H1 (cell line): ENCODE data around the gene CSF1. TPM values are rescaled to one million over a fixed set of nuclear protein-coding genes. Genes with fewer than 3 reads are reported as not detected.

ENCODE experiments used
- CTCF ChIA-PET: fragments of 300-600 bp; sonication (Branson Sonifier 250); formaldehyde crosslinking; loops from one replicate; lab custom pipeline; 2021; ENCODE audit not compliant: partially characterized antibody; lab: Charles Lee
- POLR2A ChIA-PET: fragments of 300-600 bp; sonication (Branson Sonifier 250); formaldehyde crosslinking; loops from one replicate; lab custom pipeline; 2021; ENCODE audit warnings: inconsistent platforms; ENCODE audit not compliant: partially characterized antibody; lab: Charles Lee
- DNase-seq, 2 experiments: peaks; one replicate each; pipeline versions ENCODE4 v3.0.0 to v3.0.0-alpha.2; 2010 to 2022; ENCODE audit warnings: low spot score in 2 of 2, low read depth in 1 of 2, mixed read lengths in 1 of 2
- FAIRE-seq: peaks from 2 replicates; lab custom pipeline; 2011; peaks lifted over from hg19 to GRCh38; lab: Jason Lieb, UNC
- H2AFZ ChIP-seq: 2 replicates; pipeline ENCODE4 v1.8.1; 2012; ENCODE audit warnings: low read length, inconsistent platforms
- H2AK5ac ChIP-seq: 2 replicates; pipeline ENCODE4 v1.6.1; 2013; ENCODE audit warnings: low read depth, low read length
- H2BK120ac ChIP-seq: replicated peaks from 2 replicates; pipeline ENCODE3; 2013; ENCODE audit warnings: low read depth, low read length, inconsistent platforms
- H2BK12ac ChIP-seq: 2 replicates; pipeline ENCODE4 v1.6.1; 2013; ENCODE audit warnings: low read depth, low read length
- H2BK15ac ChIP-seq: 2 replicates; pipeline ENCODE4 v1.6.1; 2013; ENCODE audit warnings: low read length
- H2BK20ac ChIP-seq: 2 replicates; pipeline ENCODE4 v1.6.1; 2013; ENCODE audit warnings: low read length
- H2BK5ac ChIP-seq: 2 replicates; pipeline ENCODE4 v1.6.1; 2013; ENCODE audit warnings: low read depth, low read length
- H3K14ac ChIP-seq: 2 replicates; pipeline ENCODE4 v1.6.1; 2013; ENCODE audit warnings: inconsistent platforms; ENCODE audit not compliant: insufficient read length
- H3K18ac ChIP-seq: 2 replicates; pipeline ENCODE4 v1.6.1; 2013; ENCODE audit warnings: low read length; ENCODE audit errors: extremely low read depth
- H3K23ac ChIP-seq: 2 replicates; pipeline ENCODE4 v1.6.1; 2013; ENCODE audit warnings: inconsistent platforms; ENCODE audit not compliant: insufficient read length
- H3K23me2 ChIP-seq: 2 replicates; pipeline ENCODE4 v1.6.1; 2013; ENCODE audit warnings: low read depth, low read length
- H3K27ac ChIP-seq: 2 replicates; pipeline ENCODE4 v1.6.1; 2011; ENCODE audit warnings: low read depth, low read length, inconsistent platforms
- H3K27me3 ChIP-seq, 4 experiments: replicated peaks in 1 of 4; 1 replicate in 1 of 4; 2 replicates in 3 of 4; pipeline versions ENCODE4 v1.6.1 to v1.8.1; 2011 to 2013; ENCODE audit warnings: low read length in 3 of 4, mild to moderate bottlenecking in 3 of 4, inconsistent platforms in 2 of 4, mixed read lengths in 2 of 4, moderate library complexity in 1 of 4; ENCODE audit not compliant: control insufficient read depth in 3 of 4, insufficient read depth in 3 of 4; ENCODE audit errors: extremely low read depth in 1 of 4
- H3K36me3 ChIP-seq, 4 experiments: 2 replicates each; pipeline versions ENCODE4 v1.6.1 to v1.8.1; 2011 to 2013; ENCODE audit warnings: mild to moderate bottlenecking in 4 of 4, low read length in 3 of 4, moderate library complexity in 2 of 4, control low read depth in 1 of 4, inconsistent platforms in 1 of 4; ENCODE audit not compliant: insufficient read depth in 4 of 4, control insufficient read depth in 2 of 4
- H3K4ac ChIP-seq: replicated peaks from 2 replicates; pipeline ENCODE3; 2013; ENCODE audit warnings: low read length, low read depth, mixed read lengths, inconsistent platforms; ENCODE audit not compliant: insufficient read length
- H3K4me1 ChIP-seq, 4 experiments: replicated peaks in 1 of 4; 1 replicate in 1 of 4; 2 replicates in 3 of 4; pipeline versions ENCODE4 v1.6.1 to v1.8.1; 2011 to 2013; ENCODE audit warnings: low read length in 3 of 4, inconsistent platforms in 2 of 4, mixed read lengths in 1 of 4; ENCODE audit not compliant: insufficient read depth in 4 of 4, control insufficient read depth in 3 of 4
- H3K4me2 ChIP-seq, 2 experiments: 2 replicates each; pipeline versions ENCODE4 v1.6.1 to v1.8.1; 2011 to 2013; ENCODE audit warnings: low read depth in 2 of 2, low read length in 2 of 2, control low read depth in 1 of 2, inconsistent platforms in 1 of 2, mild to moderate bottlenecking in 1 of 2; ENCODE audit not compliant: insufficient read depth in 1 of 2
- H3K4me3 ChIP-seq, 4 experiments: fragments of 200-600, 300-600 bp in 1 of 4; sonication (generic), shearing (Covaris generic), sonication (Bioruptor Twin) in 1 of 4; 2 replicates each; pipeline versions ENCODE4 v1.5.1 to v1.8.1; 2011 to 2016; ENCODE audit warnings: low read length in 4 of 4, low read depth in 3 of 4, control low read depth in 2 of 4, inconsistent platforms in 2 of 4, mild to moderate bottlenecking in 2 of 4, mixed read lengths in 1 of 4, moderate library complexity in 1 of 4; ENCODE audit not compliant: insufficient read depth in 2 of 4; ENCODE audit errors: extremely low read depth in 1 of 4
- H3K56ac ChIP-seq: replicated peaks from 2 replicates; pipeline ENCODE3; 2013; ENCODE audit warnings: low read depth, mild to moderate bottlenecking, mixed read lengths, low read length, inconsistent platforms; ENCODE audit not compliant: insufficient read length
- H3K79me1 ChIP-seq: 2 replicates; pipeline ENCODE4 v1.6.1; 2013; ENCODE audit warnings: low read depth, low read length, control low read depth
- H3K79me2 ChIP-seq, 2 experiments: 2 replicates each; pipeline versions ENCODE4 v1.6.1 to v1.8.1; 2012 to 2013; ENCODE audit warnings: low read length in 2 of 2, mild to moderate bottlenecking in 2 of 2, inconsistent platforms in 1 of 2; ENCODE audit not compliant: insufficient read depth in 2 of 2, control insufficient read depth in 1 of 2
- H3K9ac ChIP-seq, 4 experiments: replicated peaks in 1 of 4; 1 replicate in 1 of 4; 2 replicates in 3 of 4; pipeline versions ENCODE4 v1.6.1 to v1.8.1; 2011 to 2013; ENCODE audit warnings: low read depth in 3 of 4, low read length in 3 of 4, control low read depth in 2 of 4, mild to moderate bottlenecking in 2 of 4, moderate library complexity in 2 of 4, inconsistent platforms in 1 of 4; ENCODE audit errors: extremely low read depth in 1 of 4
- H3K9me3 ChIP-seq, 2 experiments: 2 replicates each; pipeline versions ENCODE4 v1.6.1 to v1.8.1; 2012 to 2013; ENCODE audit warnings: mild to moderate bottlenecking in 2 of 2, moderate library complexity in 2 of 2, control low read depth in 1 of 2, inconsistent platforms in 1 of 2, low read depth in 1 of 2, low read length in 1 of 2, mixed read lengths in 1 of 2; ENCODE audit not compliant: insufficient read depth in 2 of 2
- H4K20me1 ChIP-seq, 2 experiments: replicated peaks in 1 of 2; 2 replicates each; pipeline versions ENCODE3 to v1.8.1; 2011 to 2013; ENCODE audit warnings: inconsistent platforms in 2 of 2, low read length in 2 of 2, mild to moderate bottlenecking in 1 of 2; ENCODE audit not compliant: insufficient read depth in 2 of 2, control insufficient read depth in 1 of 2
- H4K5ac ChIP-seq: 2 replicates; pipeline ENCODE4 v1.6.1; 2013; ENCODE audit warnings: low read length, low read depth, mixed read lengths, inconsistent platforms; ENCODE audit not compliant: insufficient read length
- H4K8ac ChIP-seq: 2 replicates; pipeline ENCODE4 v1.8.0; 2013; ENCODE audit warnings: mild to moderate bottlenecking, moderate library complexity, low read length, inconsistent platforms; ENCODE audit not compliant: insufficient read depth; ENCODE audit errors: extremely low read depth
- H4K91ac ChIP-seq: replicated peaks from 2 replicates; pipeline ENCODE3; 2013; ENCODE audit warnings: low read length, mixed read lengths, inconsistent platforms; ENCODE audit not compliant: insufficient read length
- BACH1 ChIP-seq: IDR thresholded peaks from 2 replicates; pipeline ENCODE4 v1.6.1; 2012; ENCODE audit warnings: low read length, improper control_type of control experiment
- BCL11A ChIP-seq, 2 experiments: IDR thresholded peaks; one replicate each; pipeline ENCODE4 v1.6.1; 2011; ENCODE audit warnings: low read depth in 2 of 2, low read length in 2 of 2, mild to moderate bottlenecking in 2 of 2
- GTF2F1 ChIP-seq: IDR thresholded peaks from 2 replicates; pipeline ENCODE4 v1.6.1; 2012; ENCODE audit warnings: low read depth, low read length, improper control_type of control experiment, borderline replicate concordance
- HDAC6 ChIP-seq: IDR thresholded peaks from one replicate; pipeline ENCODE4 v1.7.1; 2012; ENCODE audit warnings: low read depth, mild to moderate bottlenecking, inconsistent platforms, low read length, moderate library complexity
- KDM4A ChIP-seq: IDR thresholded peaks from one replicate; pipeline ENCODE4 v1.7.1; 2012; ENCODE audit warnings: low read depth, mild to moderate bottlenecking, moderate library complexity, low read length, inconsistent platforms; ENCODE audit not compliant: severe bottlenecking
- NANOG ChIP-seq: IDR thresholded peaks from 2 replicates; pipeline ENCODE4 v1.6.1; 2011; ENCODE audit warnings: low read length, low read depth, mild to moderate bottlenecking, inconsistent platforms; ENCODE audit not compliant: insufficient read depth, poor library complexity, severe bottlenecking
- POLR2A ChIP-seq, 2 experiments: IDR thresholded peaks; 1 replicate in 1 of 2; 2 replicates in 1 of 2; pipeline ENCODE4 v1.6.1; 2011; ENCODE audit warnings: low read depth in 2 of 2, low read length in 2 of 2, mild to moderate bottlenecking in 2 of 2; ENCODE audit errors: control extremely low read depth in 1 of 2
- SIX5 ChIP-seq: IDR thresholded peaks from 2 replicates; pipeline ENCODE4 v1.6.1; 2011; ENCODE audit warnings: mild to moderate bottlenecking, low read depth, low read length
- ZNF274 ChIP-seq: IDR thresholded peaks from 2 replicates; pipeline ENCODE4 v1.7.0; 2012; ENCODE audit warnings: low read length, borderline replicate concordance; ENCODE audit errors: extremely low read depth
- WGBS, 2 experiments: shearing (Covaris generic) in 1 of 2; methylation state at CpG; one replicate each; pipeline versions ENCODE4 v1.1.6 to v1.1.7; 2013 to 2015; ENCODE audit warnings: low lambda C conversion rate in 2 of 2, mixed read lengths in 2 of 2, inconsistent platforms in 1 of 2, low coverage in 1 of 2, missing lambda C conversion rate in 1 of 2; ENCODE audit not compliant: insufficient replicate concordance in 2 of 2, insufficient coverage in 1 of 2, insufficient read length in 1 of 2; ENCODE audit errors: extremely low coverage in 1 of 2, missing lambda C conversion rate in 1 of 2; 5-methylcytosine and 5-hydroxymethylcytosine counted together
- polyA plus RNA-seq, 7 experiments: library from polyadenylated mRNA; depleted of rRNA in 3 of 7; stranded (reverse) in 5 of 7; unstranded in 2 of 7; fragments of >200 nt in 5 of 7; fragments of 200-250 nt in 2 of 7; gene quantifications; 1 replicate in 5 of 7; 2 replicates in 1 of 7; 4 replicates in 1 of 7; pipeline versions ENCODE4 v1.2.1 to v1.2.3, GENCODE V29; 2011 to 2013; ENCODE audit warnings: missing spikeins in 2 of 7, mixed read lengths in 2 of 7
- total RNA-seq: library from RNA; stranded (reverse); fragmentation: NEBNext Ultra II Directional; extraction: Animal tissue kit (Norgen Biotek cat#: 25700); gene quantifications from 2 replicates; pipeline ENCODE4 v1.2.1, GENCODE V29; 2021
- TF ChIP-seq, protein P1 (sequence below): IDR thresholded peaks from 2 replicates; pipeline ENCODE4 v1.6.1; 2012; ENCODE audit warnings: inconsistent platforms
- TF ChIP-seq, protein P2 (sequence below), 3 experiments: IDR thresholded peaks; 1 replicate in 2 of 3; 2 replicates in 1 of 3; pipeline versions ENCODE4 v1.5.1 to v1.6.1; 2011; ENCODE audit warnings: low read length in 3 of 3, mild to moderate bottlenecking in 3 of 3, inconsistent platforms in 2 of 3, low read depth in 1 of 3, moderate library complexity in 1 of 3; ENCODE audit not compliant: insufficient read depth in 1 of 3; ENCODE audit errors: control extremely low read depth in 1 of 3

CSF1 gene
- total and polyA plus RNA-seq, 2 of the 8 experiments (the other 6 are each of a cell fraction or from before 2014, with no cell fraction given): 3.3 to 5.4 TPM

GRCh38 chr1:109908836-109909235 lies 1.8 kb upstream of the CSF1 start:
- no peak overlapping the region for H4K8ac ChIP-seq
- H3K4ac ChIP-seq: no peak overlapping the region
- H2BK20ac ChIP-seq: no peak overlapping the region
- ChIA-PET POLR2A (interaction anchor here (0.6 kb wide), 1 partner anchor 13 kb away, joined by 3 read pairs; no protein-coding TSS in a partner anchor), CTCF (interaction anchor here (1.7 to 1.8 kb wide), 2 partner anchors 10 to 75 kb away, joined by 5 to 6 read pairs; partner anchors contain the start of gene AHCYL1)
- no peak overlapping the region for H3K23ac ChIP-seq
- H2BK120ac ChIP-seq: no peak overlapping the region
- H3K4me1 ChIP-seq: peaks cover 2 to 25% (median 13%) of the 10 kb centered on the region in 4 experiments
- H2BK15ac ChIP-seq: no peak overlapping the region
- no peak overlapping the region for H3K27ac ChIP-seq
- H3K27me3 ChIP-seq: peaks cover 7 to 47% (median 34%) of the 10 kb centered on the region in 4 experiments
- H4K91ac ChIP-seq: no peak overlapping the region
- no peak overlapping the region for H2AK5ac ChIP-seq
- H3K14ac ChIP-seq: no peak overlapping the region
- 85% methylated on average over 3 of the region's 3 CpGs; no CpG with 5 or more reads in 1 of the 2 experiments for WGBS, 2 experiments
- H3K9ac ChIP-seq: no peak overlapping the region
- H4K20me1 ChIP-seq: no peaks in the 10 kb centered on the region
- no peaks in the 10 kb centered on the region for H3K36me3 ChIP-seq
- no peaks in the 10 kb centered on the region for H3K79me2 ChIP-seq
- no peak overlapping the region for H2BK5ac ChIP-seq
- no peak overlapping the region for H4K5ac ChIP-seq
- DNase-seq (no peak), FAIRE-seq (no peak)
- H3K23me2 ChIP-seq: peaks cover 12% of the 10 kb centered on the region; the same call in 1 of the 2 replicates
- H3K18ac ChIP-seq: no peak overlapping the region
- no peak overlapping the region for H2AFZ ChIP-seq
- H2BK12ac ChIP-seq: no peak overlapping the region
- no peaks in the 10 kb centered on the region for H3K79me1 ChIP-seq
- no peak overlapping the region for H3K56ac ChIP-seq
- no peaks in the 10 kb centered on the region for H3K9me3 ChIP-seq
- no peak overlapping the region for H3K4me2 ChIP-seq
- H3K4me3 ChIP-seq: no peak overlapping the region
- TF ChIP-seq BACH1: no peak
- TF ChIP-seq KDM4A: no peak
- TF ChIP-seq, protein P1, sequence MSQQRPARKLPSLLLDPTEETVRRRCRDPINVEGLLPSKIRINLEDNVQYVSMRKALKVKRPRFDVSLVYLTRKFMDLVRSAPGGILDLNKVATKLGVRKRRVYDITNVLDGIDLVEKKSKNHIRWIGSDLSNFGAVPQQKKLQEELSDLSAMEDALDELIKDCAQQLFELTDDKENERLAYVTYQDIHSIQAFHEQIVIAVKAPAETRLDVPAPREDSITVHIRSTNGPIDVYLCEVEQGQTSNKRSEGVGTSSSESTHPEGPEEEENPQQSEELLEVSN: no peak
- no peak for TF ChIP-seq POLR2A (IDR thresholded peaks at IDR 0.05; ENCODE audit: control extremely low read depth in 1 of 2, low read depth in 2 of 2, low read length in 2 of 2)
- TF ChIP-seq BCL11A (IDR thresholded peaks at IDR 0.05; ENCODE audit: low read depth in 2 of 2, low read length in 2 of 2): no peak
- TF ChIP-seq HDAC6: no peak
- no peak for TF ChIP-seq SIX5
- TF ChIP-seq GTF2F1: no peak
- TF ChIP-seq ZNF274: no peak
- TF ChIP-seq, protein P2, sequence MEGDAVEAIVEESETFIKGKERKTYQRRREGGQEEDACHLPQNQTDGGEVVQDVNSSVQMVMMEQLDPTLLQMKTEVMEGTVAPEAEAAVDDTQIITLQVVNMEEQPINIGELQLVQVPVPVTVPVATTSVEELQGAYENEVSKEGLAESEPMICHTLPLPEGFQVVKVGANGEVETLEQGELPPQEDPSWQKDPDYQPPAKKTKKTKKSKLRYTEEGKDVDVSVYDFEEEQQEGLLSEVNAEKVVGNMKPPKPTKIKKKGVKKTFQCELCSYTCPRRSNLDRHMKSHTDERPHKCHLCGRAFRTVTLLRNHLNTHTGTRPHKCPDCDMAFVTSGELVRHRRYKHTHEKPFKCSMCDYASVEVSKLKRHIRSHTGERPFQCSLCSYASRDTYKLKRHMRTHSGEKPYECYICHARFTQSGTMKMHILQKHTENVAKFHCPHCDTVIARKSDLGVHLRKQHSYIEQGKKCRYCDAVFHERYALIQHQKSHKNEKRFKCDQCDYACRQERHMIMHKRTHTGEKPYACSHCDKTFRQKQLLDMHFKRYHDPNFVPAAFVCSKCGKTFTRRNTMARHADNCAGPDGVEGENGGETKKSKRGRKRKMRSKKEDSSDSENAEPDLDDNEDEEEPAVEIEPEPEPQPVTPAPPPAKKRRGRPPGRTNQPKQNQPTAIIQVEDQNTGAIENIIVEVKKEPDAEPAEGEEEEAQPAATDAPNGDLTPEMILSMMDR (IDR thresholded peaks at IDR 0.05; ENCODE audit: control extremely low read depth in 1 of 3, insufficient read depth in 1 of 3, low read depth in 1 of 3, low read length in 3 of 3): no peak
- no peak for TF ChIP-seq NANOG
